RKO (cell line): Measurements from ENCODE around the gene SERINC3.
"Not testable (repeated sequence)": the region's sequence is repeated elsewhere in the genome, so short reads cannot be mapped to it uniquely, and the experiment has no call there.

Experiments
- DNase-seq: peaks from one replicate; pipeline ENCODE4 v3.0.0-alpha.2; 2016; ENCODE audit warnings: low spot score

Gene SERINC3

GRCh38 chr20:44521484-44522481 lies at the start of gene SERINC3:
Gene SERINC3, minus strand, starts transcription at chr20:44522070. Its CDS starts 119 bp downstream, at chr20:44521951.
- peak; percentile 97 for DNase-seq

- DNase-seq = no peak
These were observed 49.6 kb upstream of the SERINC3 start for GRCh38 chr20:44571362-44571988.

- DNase-seq = no peak
These were observed 48.5 kb upstream of the SERINC3 start for GRCh38 chr20:44570367-44570766.

GRCh38 chr20:44566811-44567210 lies 44.9 kb upstream of the SERINC3 start:
- DNase-seq = no peak

GRCh38 chr20:44566018-44566417 lies 44.1 kb upstream of the SERINC3 start:
- no peak for DNase-seq

- DNase-seq = no peak
These were observed 40.0 kb upstream of the SERINC3 start for GRCh38 chr20:44561876-44562275.

GRCh38 chr20:44560818-44561217 lies 38.9 kb upstream of the SERINC3 start:
- not testable (repeated sequence) for DNase-seq

- no peak for DNase-seq
These were observed 38.4 kb upstream of the SERINC3 start for GRCh38 chr20:44560229-44560628.

- no peak for DNase-seq
These were observed 37.4 kb upstream of the SERINC3 start for GRCh38 chr20:44559302-44559701.

- peak; percentile 66 for DNase-seq
These were observed 31.4 kb upstream of the SERINC3 start for GRCh38 chr20:44552950-44553908.

- no peak for DNase-seq
These were observed 30.7 kb upstream of the SERINC3 start for GRCh38 chr20:44552568-44552949.

- DNase-seq = no peak
These were observed 30.2 kb upstream of the SERINC3 start for GRCh38 chr20:44552050-44552449.

GRCh38 chr20:44549123-44549522 lies 27.3 kb upstream of the SERINC3 start:
- DNase-seq = no peak

GRCh38 chr20:44547419-44547818 lies 25.5 kb upstream of the SERINC3 start:
- no peak for DNase-seq

- DNase-seq = no peak
These were observed 22.4 kb upstream of the SERINC3 start for GRCh38 chr20:44544263-44544662.

GRCh38 chr20:44543358-44543757 lies 21.5 kb upstream of the SERINC3 start:
- no peak for DNase-seq

GRCh38 chr20:44542890-44543289 lies 21.0 kb upstream of the SERINC3 start:
- no peak for DNase-seq

- no peak for DNase-seq
These were observed 20.1 kb upstream of the SERINC3 start for GRCh38 chr20:44541992-44542391.

GRCh38 chr20:44540834-44541233 lies 19.0 kb upstream of the SERINC3 start:
- DNase-seq = peak; percentile 87

GRCh38 chr20:44537993-44538392 lies 16.1 kb upstream of the SERINC3 start:
- DNase-seq = no peak

- no peak for DNase-seq
These were observed 14.3 kb upstream of the SERINC3 start for GRCh38 chr20:44536175-44536574.

- DNase-seq = no peak
These were observed 12.1 kb upstream of the SERINC3 start for GRCh38 chr20:44533928-44534327.
